Breast epithelium (tissue), 4 donors: ENCODE data around the gene CBFA2T2. TPM values are rescaled to one million over a fixed set of nuclear protein-coding genes. Genes with fewer than 3 reads are reported as not detected.

Experiments used
- DNase-seq, 2 donors: peaks; one replicate each; pipeline ENCODE4 v3.0.0-alpha.2; 2019; ENCODE audit warnings: low spot score in 2 of 2
- H3K27ac ChIP-seq, 2 donors: fragments of 200-600 bp; sonication (generic) in 1 of 2; one replicate each; pipeline ENCODE4 v1.5.1; 2016 to 2019; ENCODE audit warnings: mild to moderate bottlenecking in 1 of 2
- H3K27me3 ChIP-seq, 2 donors: fragments of 200-600 bp; sonication (generic) in 1 of 2; one replicate each; pipeline versions ENCODE4 v1.5.1 to v1.6.0; 2017 to 2019; ENCODE audit warnings: control low read depth in 1 of 2, mild to moderate bottlenecking in 1 of 2
- H3K36me3 ChIP-seq: fragments of 200-600 bp; one replicate; pipeline ENCODE4 v1.5.1; 2019
- H3K4me1 ChIP-seq, 2 donors: fragments of 200-600 bp; sonication (generic); one replicate each; pipeline ENCODE4 v1.5.1; 2016 to 2019; ENCODE audit warnings: control low read depth in 1 of 2
- H3K4me3 ChIP-seq, 3 donors: fragments of 200-600 bp; sonication (generic); 1 replicate in 2 of 3; 2 replicates in 1 of 3; pipeline ENCODE4 v1.5.1; 2016 to 2019; ENCODE audit warnings: mild to moderate bottlenecking in 3 of 3, moderate library complexity in 2 of 3
- H3K9me3 ChIP-seq, 2 donors: fragments of 200-600 bp; sonication (generic) in 1 of 2; one replicate each; pipeline ENCODE4 v1.5.1; 2016 to 2019; ENCODE audit warnings: control low read depth in 1 of 2
- POLR2A ChIP-seq: fragments of 450-650 bp; IDR thresholded peaks from one replicate; pipeline ENCODE4 v1.6.1; 2016; ENCODE audit warnings: antibody characterized with exemption, mild to moderate bottlenecking, moderate library complexity
- POLR2AphosphoS5 ChIP-seq, 3 donors: sonication (generic); formaldehyde crosslinking; IDR thresholded peaks; one replicate each; pipeline ENCODE4 v1.6.1; 2017; ENCODE audit warnings: antibody characterized with exemption in 3 of 3
- intact Hi-C: fragments of 100-400 bp; cut with DNase I; formaldehyde crosslinking; loops from one replicate; pipeline ENCODE4 v1.15.1; 2023; ENCODE audit warnings: low total_unique reads
- total RNA-seq, 3 donors: library from RNA; depleted of rRNA; stranded (reverse); fragments of >200 nt; gene quantifications; one replicate each; pipeline ENCODE4 v1.1.0, GENCODE V29; 2016
- TF ChIP-seq, protein P1 (sequence below), 3 donors: fragments of 450-650 bp; IDR thresholded peaks; one replicate each; pipeline ENCODE4 v1.5.1; 2016 to 2017; ENCODE audit warnings: antibody characterized with exemption in 3 of 3, mild to moderate bottlenecking in 3 of 3, moderate library complexity in 3 of 3

CBFA2T2 gene
- total RNA-seq, 3 donors from 2014 or later: 10.9 to 20.9 (median 17.0) TPM

DNA sequence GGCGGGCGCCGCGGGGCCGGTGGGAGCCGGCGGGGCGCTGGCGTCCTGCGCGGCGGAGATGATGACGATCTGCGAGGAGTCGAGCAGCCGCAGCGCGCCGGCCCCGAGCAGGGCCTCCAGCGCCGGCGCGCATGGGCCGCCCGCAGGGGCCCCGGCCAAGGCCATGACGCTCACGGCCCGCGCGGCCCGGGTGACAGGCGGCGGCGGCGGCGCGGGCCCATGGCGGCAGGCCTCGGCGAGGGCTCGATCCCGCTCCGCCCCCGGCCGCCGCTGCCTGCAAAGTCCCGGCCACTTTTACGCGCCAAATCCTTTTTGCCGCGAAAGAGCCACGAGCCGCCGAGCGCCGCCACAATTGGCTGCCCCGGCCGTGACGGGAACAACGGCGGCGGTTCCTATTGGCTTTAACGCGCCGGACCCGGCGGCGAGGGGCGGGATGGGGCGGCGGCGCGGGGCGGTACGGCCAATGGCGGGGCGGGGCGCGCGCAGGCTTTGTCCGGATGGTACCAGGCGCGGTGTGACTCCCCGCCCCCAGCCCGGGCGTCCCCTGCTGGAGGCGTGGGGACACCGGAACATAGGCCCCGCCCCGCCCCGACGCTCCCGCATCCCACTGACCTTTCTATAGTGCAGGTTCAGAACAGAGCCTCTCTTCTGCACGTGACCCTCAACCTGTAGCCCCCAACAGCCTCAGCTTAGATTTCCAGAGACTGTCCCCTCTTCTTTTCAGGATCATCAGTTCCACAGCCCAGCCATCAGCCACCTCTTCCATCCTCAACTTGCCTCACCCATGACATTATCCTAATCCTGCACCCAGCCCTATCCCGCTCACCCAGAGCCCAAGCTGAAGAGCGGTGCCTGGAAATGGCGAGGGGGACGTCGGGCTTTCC, 196.4 kb downstream of the CBFA2T2 start, which contains the start of gene E2F1:
Gene E2F1 (minus strand): TSS at position 286 of the 884 bp plus-strand sequence. CDS start 121 bp downstream, at position 165.
- intact Hi-C loops: no loop called here
- DNase-seq: peak; percentile 94 to 95
- peak within 1 kb of the TSS; percentile 19 to 45 for H3K27ac ChIP-seq

DNA sequence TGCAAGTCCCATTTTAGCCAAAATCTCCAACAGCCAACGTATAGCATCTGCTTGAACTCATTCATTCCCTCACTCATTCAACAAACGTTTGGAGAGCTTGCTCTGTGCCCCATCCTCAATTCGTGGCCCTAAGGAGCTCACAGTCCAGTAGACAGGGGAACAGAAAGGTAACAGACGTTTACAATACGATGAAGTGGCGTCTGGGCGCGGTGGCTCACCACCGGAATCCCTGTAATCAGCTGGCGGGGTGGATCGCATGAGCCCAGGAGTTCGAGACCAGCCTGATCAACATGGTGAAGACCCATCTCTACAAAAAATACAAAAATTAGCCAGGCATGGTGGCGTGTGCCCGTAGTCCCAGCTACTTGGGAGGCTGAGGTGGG, 197.1 kb downstream of the CBFA2T2 start:
- peak overlapping the region in 2 of 3 donors; percentile 48 to 72 for H3K4me3 ChIP-seq
- H3K27ac ChIP-seq: peak overlapping the region; percentile 19 to 45
- TF ChIP-seq, protein P1, sequence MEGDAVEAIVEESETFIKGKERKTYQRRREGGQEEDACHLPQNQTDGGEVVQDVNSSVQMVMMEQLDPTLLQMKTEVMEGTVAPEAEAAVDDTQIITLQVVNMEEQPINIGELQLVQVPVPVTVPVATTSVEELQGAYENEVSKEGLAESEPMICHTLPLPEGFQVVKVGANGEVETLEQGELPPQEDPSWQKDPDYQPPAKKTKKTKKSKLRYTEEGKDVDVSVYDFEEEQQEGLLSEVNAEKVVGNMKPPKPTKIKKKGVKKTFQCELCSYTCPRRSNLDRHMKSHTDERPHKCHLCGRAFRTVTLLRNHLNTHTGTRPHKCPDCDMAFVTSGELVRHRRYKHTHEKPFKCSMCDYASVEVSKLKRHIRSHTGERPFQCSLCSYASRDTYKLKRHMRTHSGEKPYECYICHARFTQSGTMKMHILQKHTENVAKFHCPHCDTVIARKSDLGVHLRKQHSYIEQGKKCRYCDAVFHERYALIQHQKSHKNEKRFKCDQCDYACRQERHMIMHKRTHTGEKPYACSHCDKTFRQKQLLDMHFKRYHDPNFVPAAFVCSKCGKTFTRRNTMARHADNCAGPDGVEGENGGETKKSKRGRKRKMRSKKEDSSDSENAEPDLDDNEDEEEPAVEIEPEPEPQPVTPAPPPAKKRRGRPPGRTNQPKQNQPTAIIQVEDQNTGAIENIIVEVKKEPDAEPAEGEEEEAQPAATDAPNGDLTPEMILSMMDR (IDR thresholded peaks at IDR 0.05): no peak
- peaks cover 6 to 8% of the 10 kb centered on the region in 2 donors for H3K4me1 ChIP-seq
- H3K9me3 ChIP-seq: no peaks in the 10 kb centered on the region
- intact Hi-C loops: no loop called here
- H3K27me3 ChIP-seq: no peaks in the 10 kb centered on the region
- DNase-seq: no peak
- no peaks in the 10 kb centered on the region for H3K36me3 ChIP-seq

More for the DNA sequence above, 196.4 kb downstream of the CBFA2T2 start, which contains the start of gene E2F1:
- H3K9me3 ChIP-seq: no peaks in the 10 kb centered on the region
- H3K4me1 ChIP-seq: peaks cover 6 to 8% of the 10 kb centered on the region in 2 donors
- H3K36me3 ChIP-seq: no peaks in the 10 kb centered on the region
- TF ChIP-seq, protein P1 (IDR thresholded peaks at IDR 0.05): peak in 1 of 3 donors; percentile 22
- TF ChIP-seq POLR2A (no peak), POLR2AphosphoS5 (IDR thresholded peaks at IDR 0.05) (no peak)
- peak within 1 kb of the TSS; percentile 28 to 72 (median 48) for H3K4me3 ChIP-seq
- no peaks in the 10 kb centered on the region for H3K27me3 ChIP-seq

- Histone ChIP-seq H3K9me3 (no peaks in the 10 kb centered on the region), H3K4me1 (peaks cover 6 to 8% of the 10 kb centered on the region in 2 donors), H3K4me3 (no peak overlapping the region), H3K27ac (no peak overlapping the region), H3K27me3 (no peaks in the 10 kb centered on the region), H3K36me3 (no peaks in the 10 kb centered on the region)
- no peak for DNase-seq
- no peak for TF ChIP-seq POLR2AphosphoS5 (IDR thresholded peaks at IDR 0.05)
- no peak for TF ChIP-seq POLR2A
- TF ChIP-seq, protein P1 (IDR thresholded peaks at IDR 0.05): no peak
- intact Hi-C loops: no loop called here
Observed at GRCh38 chr20:33687370-33687915, 197.5 kb downstream of the CBFA2T2 start.

GRCh38 chr20:33687993-33688937, 198.4 kb downstream of the CBFA2T2 start:
- no peaks in the 10 kb centered on the region for H3K27me3 ChIP-seq
- no peak overlapping the region for H3K27ac ChIP-seq
- no peak for TF ChIP-seq POLR2AphosphoS5 (IDR thresholded peaks at IDR 0.05)
- TF ChIP-seq, protein P1 (IDR thresholded peaks at IDR 0.05): no peak
- no peaks in the 10 kb centered on the region for H3K36me3 ChIP-seq
- no peak overlapping the region for H3K4me3 ChIP-seq
- no peaks in the 10 kb centered on the region for H3K9me3 ChIP-seq
- peaks cover 6 to 8% of the 10 kb centered on the region in 2 donors for H3K4me1 ChIP-seq
- intact Hi-C loops: no loop called here
- no peak for DNase-seq
